NCI-H774 (cell line): Measurements from ENCODE around the gene ARHGAP8.

Experiments
- DNase-seq: peaks from one replicate; lab custom pipeline; 2025; lab: John Stamatoyannopoulos, UW

The ARHGAP8 gene

DNA sequence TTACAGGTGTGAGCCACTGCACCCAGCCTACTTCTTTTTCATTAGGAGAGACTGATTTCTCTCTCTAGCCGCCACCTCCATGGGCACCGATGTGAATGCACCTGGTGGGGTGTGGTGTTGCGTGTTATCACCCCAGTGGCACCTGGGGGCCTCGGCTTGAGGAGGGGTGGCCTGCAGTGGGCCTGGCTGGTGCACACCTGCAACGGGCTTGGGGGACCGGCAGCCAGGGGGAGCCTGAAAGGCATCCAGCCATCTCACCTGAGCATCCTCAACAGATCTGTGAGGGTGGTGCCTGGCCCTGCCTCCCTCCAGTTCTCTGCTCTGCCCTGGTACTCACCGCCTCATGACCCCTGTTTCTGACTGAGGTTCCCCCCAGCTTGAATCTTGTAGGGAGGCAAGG, 108.9 kb downstream of the ARHGAP8 start:
- DNase-seq, result no peak

DNA sequence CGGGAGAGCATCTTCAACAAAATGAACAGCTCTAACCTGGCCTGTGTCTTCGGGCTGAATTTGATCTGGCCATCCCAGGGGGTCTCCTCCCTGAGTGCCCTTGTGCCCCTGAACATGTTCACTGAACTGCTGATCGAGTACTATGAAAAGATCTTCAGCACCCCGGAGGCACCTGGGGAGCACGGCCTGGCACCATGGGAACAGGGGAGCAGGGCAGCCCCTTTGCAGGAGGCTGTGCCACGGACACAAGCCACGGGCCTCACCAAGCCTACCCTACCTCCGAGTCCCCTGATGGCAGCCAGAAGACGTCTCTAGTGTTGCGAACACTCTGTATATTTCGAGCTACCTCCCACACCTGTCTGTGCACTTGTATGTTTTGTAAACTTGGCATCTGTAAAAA, 109.9 kb downstream of the ARHGAP8 start:
- no peak for DNase-seq

DNA sequence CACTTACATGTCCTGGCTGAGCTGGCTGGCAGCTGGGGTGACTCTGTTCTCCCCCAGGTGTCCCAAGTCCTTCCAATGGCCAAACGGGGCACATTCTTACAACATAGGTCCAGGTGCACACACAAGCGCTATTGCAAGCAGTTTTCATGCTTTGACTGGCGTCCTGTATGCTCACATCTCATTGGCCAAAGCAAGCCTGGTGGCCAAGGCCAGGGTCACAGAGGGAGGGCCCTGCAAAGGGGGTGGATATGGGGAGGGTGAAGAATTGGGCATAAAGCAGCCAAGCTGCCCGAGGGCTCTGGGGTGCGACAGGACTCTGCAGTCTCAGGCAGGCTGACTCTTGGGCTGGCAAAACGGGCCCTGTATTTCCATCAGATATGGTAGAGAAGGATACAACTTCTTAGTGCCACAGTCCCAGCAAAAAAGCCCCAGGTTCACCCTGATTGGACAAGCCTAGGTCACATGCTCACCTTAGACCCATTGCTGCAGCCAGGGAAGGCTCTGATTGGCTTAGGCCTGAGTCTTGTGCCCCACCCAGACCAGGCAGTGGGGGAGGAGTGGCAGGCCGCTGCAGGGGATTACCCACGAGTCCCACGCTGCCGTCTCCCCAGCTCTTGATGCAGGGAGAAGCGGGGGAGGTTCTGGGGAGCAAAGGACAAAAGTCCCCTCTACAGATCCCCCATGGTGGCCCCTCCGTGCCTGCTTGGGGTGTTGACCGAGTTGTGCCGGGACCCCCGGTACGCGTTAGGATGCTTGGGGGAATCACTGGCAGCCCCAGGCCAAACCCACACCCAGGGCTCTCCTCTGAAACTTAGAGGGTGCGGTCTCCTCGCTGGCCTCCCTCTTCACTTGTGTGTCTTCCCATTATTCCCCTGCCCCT, 110.8 kb downstream of the ARHGAP8 start:
- DNase-seq, result no peak

GRCh38 chr22:44865193-44866057, 113.0 kb downstream of the ARHGAP8 start:
- DNase-seq, result no peak

DNA sequence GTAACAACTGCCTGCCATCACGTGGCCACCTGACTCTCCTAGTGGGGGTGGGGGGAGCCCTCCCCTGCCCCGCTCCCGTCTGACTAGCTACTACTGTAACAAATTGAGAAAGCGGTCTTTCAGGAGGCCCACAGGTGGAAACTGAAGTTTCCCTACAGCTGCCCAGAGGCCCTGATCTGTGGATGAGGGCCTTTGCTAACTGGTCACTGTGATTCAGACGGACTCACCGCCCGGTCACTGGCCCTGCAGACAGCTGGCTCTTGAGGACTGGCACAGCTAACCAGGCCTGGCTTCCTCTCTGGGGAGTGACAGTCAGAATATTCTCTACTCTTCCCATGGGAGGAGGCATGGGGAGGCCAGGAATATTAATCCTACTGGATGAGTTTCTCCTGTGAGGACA, 116.8 kb downstream of the ARHGAP8 start:
- no peak for DNase-seq

- no peak for DNase-seq
Measured at GRCh38 chr22:44870021-44870420, 117.6 kb downstream of the ARHGAP8 start.

DNA sequence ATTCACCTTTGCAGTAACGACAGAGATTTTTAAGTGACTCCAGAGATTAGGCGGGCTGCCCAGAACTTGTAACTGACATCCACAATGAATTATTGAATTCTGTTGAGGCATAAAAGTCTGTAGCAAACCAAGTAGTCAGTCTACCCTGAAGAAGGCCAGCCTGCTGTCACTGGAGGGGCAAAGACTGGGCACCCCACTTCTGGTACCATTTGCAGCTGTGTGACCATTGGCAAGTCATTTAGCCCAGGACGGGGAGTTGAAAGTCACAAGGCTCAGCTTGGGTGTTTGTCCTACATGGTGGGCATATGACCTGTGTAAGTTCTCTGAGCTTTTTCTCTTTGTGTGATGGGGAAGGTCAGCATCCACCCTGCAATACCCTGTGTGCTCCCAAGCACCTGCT, 119.4 kb downstream of the ARHGAP8 start:
- DNase-seq, result no peak

DNA sequence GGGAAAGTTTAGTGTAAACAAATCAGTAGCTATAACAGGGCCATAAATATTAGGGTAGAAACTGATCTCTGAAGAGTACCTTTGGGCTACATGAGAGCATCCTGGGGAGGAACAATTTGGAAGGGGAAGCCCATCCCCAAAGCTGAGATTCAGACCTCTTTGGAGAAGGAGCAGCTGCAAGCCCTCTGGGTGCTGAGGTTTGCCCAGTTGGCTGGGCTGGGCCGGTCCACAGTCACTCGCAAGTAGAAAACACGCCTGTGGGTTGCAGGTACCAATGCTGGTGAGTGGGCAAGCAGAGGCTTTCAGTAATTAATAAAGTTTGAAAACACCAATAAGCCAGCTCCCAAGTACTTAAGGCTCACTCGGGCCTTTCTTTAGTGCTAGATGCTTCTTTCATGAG, 124.5 kb downstream of the ARHGAP8 start:
- DNase-seq, result no peak

GRCh38 chr22:44878483-44879300, 126.3 kb downstream of the ARHGAP8 start:
- DNase-seq, result no peak

- DNase-seq, result no peak
Measured at GRCh38 chr22:44879301-44879680, 126.9 kb downstream of the ARHGAP8 start.

DNA sequence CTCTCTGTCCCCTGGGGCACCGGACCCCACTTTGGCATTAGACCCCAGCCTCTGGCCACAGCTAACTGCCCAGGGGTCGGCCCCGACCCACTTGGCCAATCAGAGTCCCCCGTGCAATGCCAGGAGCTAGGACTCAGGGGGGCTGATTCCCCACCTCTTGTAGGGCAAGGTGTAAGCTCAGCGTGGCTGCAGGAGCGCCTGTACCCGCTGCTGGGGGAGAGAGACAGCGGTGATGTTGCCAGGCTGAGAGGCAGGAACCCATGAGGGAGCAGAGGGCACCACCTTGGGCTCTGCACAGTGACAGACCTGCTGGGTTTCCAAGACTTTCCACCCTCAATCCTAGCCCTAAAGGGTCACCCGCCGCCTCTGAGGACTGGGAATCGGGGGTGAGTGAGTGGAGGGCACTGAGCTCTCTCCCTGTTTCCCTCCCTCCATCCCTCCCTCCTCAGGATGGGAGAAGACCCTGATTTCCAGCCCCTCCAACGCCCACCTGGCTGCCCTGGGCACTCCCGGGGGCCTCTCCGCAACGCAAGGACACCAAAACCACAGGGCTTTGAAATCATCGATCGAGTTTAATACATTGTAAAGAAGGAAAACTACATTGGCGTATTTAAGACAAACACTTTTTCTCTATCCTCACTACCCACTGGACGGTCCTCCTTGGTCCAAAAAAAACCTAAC, 128.4 kb downstream of the ARHGAP8 start:
- no peak for DNase-seq

GRCh38 chr22:44881624-44882023, 129.2 kb downstream of the ARHGAP8 start:
- no peak for DNase-seq

DNA sequence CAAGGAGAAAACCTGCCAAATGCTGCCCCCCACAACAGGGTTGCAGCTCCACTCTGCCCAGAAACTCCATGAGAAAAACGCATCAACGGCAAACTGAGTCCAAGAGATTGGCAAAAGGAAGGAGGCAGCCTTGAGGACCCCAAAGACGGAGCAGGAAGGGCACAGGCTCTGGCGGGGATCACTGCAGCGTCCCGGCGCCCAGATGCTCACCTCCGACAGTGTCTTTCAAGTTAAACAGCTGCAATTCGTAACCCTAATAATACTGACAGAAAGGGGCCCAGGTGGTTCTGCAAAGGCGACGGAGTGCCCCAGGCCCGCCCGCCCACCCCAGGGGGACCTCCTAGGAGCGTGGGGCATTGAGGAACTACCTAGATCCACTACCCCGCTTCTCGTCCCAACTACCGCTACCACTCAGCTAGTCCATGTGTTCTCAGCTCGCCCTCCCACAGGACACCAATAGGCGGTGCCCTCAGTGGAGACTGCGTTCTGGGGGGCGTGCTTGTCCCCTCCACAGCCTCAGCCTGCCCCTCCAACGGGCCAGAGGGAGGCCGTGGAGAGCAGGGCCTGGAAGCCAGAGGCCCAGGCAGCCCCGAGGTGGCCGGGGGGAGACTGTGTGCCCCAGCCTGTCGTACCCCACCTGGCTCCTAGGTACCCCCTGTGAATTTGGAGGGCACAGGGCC, 130.0 kb downstream of the ARHGAP8 start:
- DNase-seq, result no peak

DNA sequence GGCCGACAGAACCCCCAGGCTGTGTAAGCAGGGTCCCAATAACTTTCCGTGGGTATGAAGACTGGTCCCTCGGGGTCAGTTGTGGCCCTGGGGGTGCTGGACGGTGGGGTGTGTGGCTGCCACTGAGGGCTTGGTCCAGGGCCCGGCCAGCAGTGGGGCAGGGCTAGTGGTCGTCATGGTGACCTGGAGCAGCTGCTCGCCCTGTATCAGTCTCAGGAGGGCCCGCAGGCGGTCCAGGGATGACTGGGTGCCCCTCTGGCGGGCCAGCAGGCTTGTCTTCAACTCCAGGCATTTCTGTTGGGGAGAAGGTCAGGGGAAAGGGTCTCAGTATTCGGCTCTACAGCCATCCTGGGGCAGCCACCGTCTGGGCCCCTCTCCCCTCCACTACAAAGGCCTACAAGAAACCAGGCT, 130.6 kb downstream of the ARHGAP8 start:
- DNase-seq, result no peak

- no peak for DNase-seq
Measured at GRCh38 chr22:44884562-44884961, 132.2 kb downstream of the ARHGAP8 start.

DNA sequence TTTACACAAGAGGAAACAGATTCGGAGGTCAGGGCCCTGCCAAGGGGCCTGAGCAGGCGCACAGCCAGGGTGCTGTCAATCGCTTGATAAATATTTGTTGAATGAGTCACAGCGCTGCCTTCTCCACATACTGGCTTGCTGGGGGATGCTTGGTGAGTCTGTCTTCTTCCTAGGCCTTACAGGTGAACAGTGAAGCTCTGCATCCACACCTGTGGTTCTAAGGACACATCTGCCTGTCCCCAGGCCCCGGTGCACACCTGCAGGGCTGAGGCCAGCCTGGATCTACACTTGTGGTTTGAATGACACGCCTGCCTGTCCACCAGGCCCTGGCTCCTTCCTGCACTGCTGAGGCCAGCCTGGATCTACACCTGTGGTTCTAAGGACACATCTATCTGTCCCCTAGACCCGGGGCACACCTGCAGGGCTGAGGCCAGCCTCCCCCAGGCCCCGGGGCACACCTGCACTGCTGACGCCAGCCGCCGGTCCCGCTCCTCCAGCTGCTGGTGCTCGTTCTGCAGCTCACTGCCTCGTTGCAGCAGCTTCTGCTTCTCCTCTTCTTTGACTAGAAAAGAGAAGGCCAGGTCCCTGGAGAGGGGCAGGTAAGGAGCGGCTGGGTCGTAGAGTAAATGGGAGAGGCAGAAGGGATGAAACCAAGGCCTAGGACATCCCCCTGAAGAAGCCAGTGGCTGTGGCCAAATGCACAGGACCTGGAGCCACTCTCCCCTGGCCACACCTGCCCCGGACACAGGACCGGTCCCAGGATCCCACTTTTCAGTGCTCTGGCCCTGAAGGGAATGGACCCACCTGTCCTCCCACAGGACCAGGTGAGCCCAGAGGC, 132.8 kb downstream of the ARHGAP8 start:
- DNase-seq, result no peak

- DNase-seq, result no peak
Measured at GRCh38 chr22:44885806-44886360, 133.5 kb downstream of the ARHGAP8 start.

GRCh38 chr22:44887941-44888366, 135.6 kb downstream of the ARHGAP8 start:
- no peak for DNase-seq

- no peak for DNase-seq
Measured at GRCh38 chr22:44888491-44889254, 136.3 kb downstream of the ARHGAP8 start.
